OCI-LY7 (cell line): ENCODE measurements around the gene SYNGR1. TPM values are rescaled to one million over a fixed set of nuclear protein-coding genes. Genes with fewer than 3 reads are reported as not detected.

Experiments
- BruUV-seq: library from RNA; stranded (reverse); fragments of 400-500 nt; replicated peaks from 2 replicates; lab custom pipeline; 2021; lab: Mats Ljungman, UMichigan
- CTCF ChIA-PET: fragments of 300-600 bp; sonication (Branson Sonifier 250); formaldehyde crosslinking; loops from one replicate; lab custom pipeline; 2022; ENCODE audit warnings: antibody characterized with exemption; ENCODE audit not compliant: unreplicated experiment; lab: Charles Lee
- POLR2A ChIA-PET: fragments of 300-600 bp; sonication (Branson Sonifier 250); formaldehyde crosslinking; loops from one replicate; lab custom pipeline; 2022; ENCODE audit warnings: antibody characterized with exemption; lab: Charles Lee
- DNase-seq: peaks from one replicate; pipeline ENCODE4 v3.0.0-alpha.2; 2015; ENCODE audit warnings: low spot score
- H2AFZ ChIP-seq: fragments of 200-600 bp; sonication (generic), shearing (Covaris generic); 2 replicates; pipeline ENCODE4 v1.6.1; 2014; ENCODE audit warnings: mild to moderate bottlenecking, antibody characterized with exemption, low read length, moderate library complexity
- H3K27ac ChIP-seq: fragments of 200-600 bp; sonication (generic); 2 replicates; pipeline ENCODE4 v1.5.1; 2014; ENCODE audit warnings: mixed run types, low read depth, mild to moderate bottlenecking, moderate library complexity, low read length, inconsistent platforms; ENCODE audit not compliant: poor library complexity, severe bottlenecking
- H3K36me3 ChIP-seq: fragments of 200-600 bp; sonication (generic); 2 replicates; pipeline ENCODE4 v1.6.1; 2014; ENCODE audit warnings: mild to moderate bottlenecking, antibody characterized with exemption, low read length, moderate library complexity, mixed read lengths; ENCODE audit not compliant: insufficient read depth
- H3K4me1 ChIP-seq: fragments of 200-600 bp; sonication (generic); 2 replicates; pipeline ENCODE4 v1.5.1; 2014; ENCODE audit warnings: mild to moderate bottlenecking, low read length; ENCODE audit not compliant: insufficient read depth, poor library complexity, severe bottlenecking
- H3K4me2 ChIP-seq: fragments of 200-600 bp; sonication (generic); 2 replicates; pipeline ENCODE4 v1.6.1; 2014; ENCODE audit warnings: mild to moderate bottlenecking, low read length
- H3K4me3 ChIP-seq: fragments of 200-600 bp; sonication (generic); 2 replicates; pipeline ENCODE4 v1.5.1; 2014; ENCODE audit warnings: mild to moderate bottlenecking, low read depth, low read length; ENCODE audit not compliant: poor library complexity, severe bottlenecking
- H3K79me2 ChIP-seq: fragments of 200-600 bp; sonication (generic); 2 replicates; pipeline ENCODE4 v1.6.1; 2016; ENCODE audit warnings: low read depth, mild to moderate bottlenecking, low read length, moderate library complexity, mixed read lengths; ENCODE audit not compliant: insufficient read depth
- H3K9me2 ChIP-seq: fragments of 200-600 bp; sonication (generic); 2 replicates; pipeline ENCODE4 v1.6.1; 2016; ENCODE audit warnings: mild to moderate bottlenecking, low read length, mixed read lengths; ENCODE audit not compliant: insufficient read depth
- H3K9me3 ChIP-seq: fragments of 200-600 bp; sonication (generic); 2 replicates; pipeline ENCODE4 v1.6.1; 2014; ENCODE audit warnings: mild to moderate bottlenecking, mixed run types, low read length, mixed read lengths
- H4K20me1 ChIP-seq: fragments of 200-600 bp; sonication (generic); 2 replicates; pipeline ENCODE4 v1.6.1; 2014; ENCODE audit warnings: mild to moderate bottlenecking, antibody characterized with exemption, low read length, moderate library complexity, mixed read lengths; ENCODE audit not compliant: insufficient read depth
- CTCF ChIP-seq: fragments of 200-600 bp; sonication (generic); conservative IDR thresholded peaks from 2 replicates; pipeline ENCODE4 v1.5.1; 2014; ENCODE audit warnings: mild to moderate bottlenecking, antibody characterized with exemption, low read length, moderate library complexity, mixed read lengths
- EZH2phosphoT487 ChIP-seq: fragments of 200-600 bp; sonication (generic); IDR thresholded peaks from 2 replicates; pipeline ENCODE4 v1.6.1; 2018; ENCODE audit warnings: low read depth, borderline replicate concordance, mild to moderate bottlenecking, mixed run types, antibody characterized with exemption, low read length, moderate library complexity, mixed read lengths
- intact Hi-C: fragments of 100-400 bp; cut with micrococcal nuclease; formaldehyde crosslinking; loops from one replicate; pipeline ENCODE4 v1.10.0; 2022; ENCODE audit not compliant: unreplicated experiment
- total RNA-seq, 2 experiments: library from RNA; depleted of rRNA in 1 of 2; stranded (reverse); fragments of >200 nt in 1 of 2; shearing (Covaris generic) in 1 of 2; gene quantifications; 2 replicates each; pipeline ENCODE4 v1.2.3, GENCODE V29; 2014 to 2022

Gene SYNGR1
- total RNA-seq, 2 experiments from 2014 or later = 10.2 to 23.3 TPM

GRCh38 chr22:39374191-39374590, 24.4 kb downstream of the SYNGR1 start:
- H3K4me1 ChIP-seq = no peaks in the 10 kb centered on the region
- no peaks in the 10 kb centered on the region for H3K79me2 ChIP-seq
- no peaks in the 10 kb centered on the region for H4K20me1 ChIP-seq
- BruUV-seq = no TSS peak
- no peak for DNase-seq
- H3K27ac ChIP-seq = no peak overlapping the region
- CTCF ChIA-PET = no interaction called here
- H3K4me2 ChIP-seq = no peak overlapping the region
- H3K9me2 ChIP-seq = no peaks in the 10 kb centered on the region
- no peaks in the 10 kb centered on the region for H3K36me3 ChIP-seq
- TF ChIP-seq EZH2phosphoT487 (no peak), CTCF (no peak)
- intact Hi-C loops = no loop called here
- H3K9me3 ChIP-seq = no peaks in the 10 kb centered on the region
- H3K4me3 ChIP-seq = no peak overlapping the region
- H2AFZ ChIP-seq = no peak overlapping the region
- POLR2A ChIA-PET = no interaction called here

GRCh38 chr22:39374801-39375200, 25.0 kb downstream of the SYNGR1 start:
- POLR2A ChIA-PET = no interaction called here
- intact Hi-C loops = no loop called here
- Histone ChIP-seq H4K20me1 (no peaks in the 10 kb centered on the region), H3K4me3 (no peak overlapping the region), H2AFZ (no peak overlapping the region), H3K79me2 (no peaks in the 10 kb centered on the region), H3K4me2 (no peak overlapping the region), H3K9me3 (no peaks in the 10 kb centered on the region), H3K9me2 (no peaks in the 10 kb centered on the region), H3K36me3 (no peaks in the 10 kb centered on the region), H3K27ac (no peak overlapping the region), H3K4me1 (no peaks in the 10 kb centered on the region)
- no peak for DNase-seq
- BruUV-seq = no TSS peak
- CTCF ChIA-PET = no interaction called here
- TF ChIP-seq EZH2phosphoT487 (no peak), CTCF (no peak)

- H3K4me2 ChIP-seq = no peak overlapping the region
- intact Hi-C loops = no loop called here
- no peak overlapping the region for H2AFZ ChIP-seq
- TF ChIP-seq CTCF = no peak
- TF ChIP-seq EZH2phosphoT487 = no peak
- ChIA-PET CTCF (no interaction called here), POLR2A (no interaction called here)
- H3K9me3 ChIP-seq = no peaks in the 10 kb centered on the region
- BruUV-seq = no TSS peak
- H3K27ac ChIP-seq = no peak overlapping the region
- no peak for DNase-seq
- no peaks in the 10 kb centered on the region for H3K4me1 ChIP-seq
- no peaks in the 10 kb centered on the region for H4K20me1 ChIP-seq
- no peaks in the 10 kb centered on the region for H3K9me2 ChIP-seq
- no peaks in the 10 kb centered on the region for H3K36me3 ChIP-seq
- no peaks in the 10 kb centered on the region for H3K79me2 ChIP-seq
- H3K4me3 ChIP-seq = no peak overlapping the region
These were observed 25.9 kb downstream of the SYNGR1 start for GRCh38 chr22:39375646-39376045.
